Midbrain (tissue), 1 donor: ENCODE data around the gene PHYHD1.

Experiments used
- DNase-seq: peaks from one replicate; lab custom pipeline; 2025; lab: John Stamatoyannopoulos, UW

The PHYHD1 gene

DNA sequence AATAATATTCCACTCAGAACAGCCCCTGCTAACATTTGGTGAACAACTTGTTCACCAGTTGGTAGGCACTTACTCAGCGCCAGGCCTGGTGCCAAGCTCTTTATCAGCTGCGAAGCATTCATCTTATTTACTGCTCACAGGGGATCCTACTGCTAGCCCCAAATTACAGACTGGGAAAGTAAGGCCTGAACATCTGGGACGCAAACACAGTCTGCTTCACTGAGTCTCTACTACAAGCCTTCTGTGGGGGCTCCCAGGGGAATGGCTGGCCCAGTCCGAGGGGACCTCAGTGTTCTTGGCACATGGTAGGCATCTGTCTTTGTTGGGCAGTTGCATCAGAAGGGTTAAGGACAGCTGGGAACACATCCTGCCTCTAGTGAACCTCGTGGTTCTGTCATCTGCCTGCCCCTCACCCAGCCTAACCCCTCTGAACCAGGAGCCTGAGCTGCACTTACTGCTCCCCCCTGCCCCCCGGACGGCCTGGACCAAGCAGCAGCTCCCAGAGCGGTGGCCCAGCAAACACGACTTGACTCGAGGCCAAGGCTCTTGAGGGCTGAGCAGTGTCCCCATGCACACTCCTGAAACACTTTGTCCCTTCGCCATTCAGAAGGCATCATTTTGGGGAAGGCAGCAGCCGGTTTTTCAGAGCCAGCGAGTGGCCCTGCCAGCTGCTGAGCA is at the start of gene PHYHD1:
Gene PHYHD1, plus strand, starts transcription at position 602 of the 678 bp plus-strand sequence. CDS start 1,342 bp downstream, outside the sequence.
- peak; percentile 84 for DNase-seq

DNA sequence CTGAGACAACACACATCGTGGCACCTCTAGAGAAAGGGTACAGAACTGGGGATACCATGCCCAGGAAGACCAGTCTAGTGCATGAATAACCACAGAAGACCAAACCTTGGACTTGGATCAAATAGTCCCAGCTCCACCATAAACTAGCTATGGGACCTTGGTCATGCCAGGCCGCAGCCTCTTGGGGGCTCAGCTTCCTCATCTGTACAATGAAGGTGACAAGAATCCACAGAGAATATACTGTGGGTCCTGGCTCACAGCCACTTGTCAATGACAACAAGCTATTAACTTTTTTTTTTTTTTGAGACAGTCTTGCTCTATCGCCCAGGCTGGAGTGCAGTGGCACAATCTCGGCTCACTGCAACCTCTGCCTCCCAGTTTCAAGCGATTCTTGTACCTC is 42.9 kb upstream of the PHYHD1 start:
- no peak for DNase-seq

GRCh38 chr9:128881884-128882676 is 38.7 kb upstream of the PHYHD1 start, which contains the start of the genes KYAT1 and LRRC8A:
Gene KYAT1 (minus strand): TSS chr9:128881950. CDS start chr9:128845405, 36,545 bp downstream.
Gene LRRC8A (plus strand): TSS chr9:128882133. CDS start chr9:128907165, 25,032 bp downstream.
- peak; percentile 97 for DNase-seq

DNA sequence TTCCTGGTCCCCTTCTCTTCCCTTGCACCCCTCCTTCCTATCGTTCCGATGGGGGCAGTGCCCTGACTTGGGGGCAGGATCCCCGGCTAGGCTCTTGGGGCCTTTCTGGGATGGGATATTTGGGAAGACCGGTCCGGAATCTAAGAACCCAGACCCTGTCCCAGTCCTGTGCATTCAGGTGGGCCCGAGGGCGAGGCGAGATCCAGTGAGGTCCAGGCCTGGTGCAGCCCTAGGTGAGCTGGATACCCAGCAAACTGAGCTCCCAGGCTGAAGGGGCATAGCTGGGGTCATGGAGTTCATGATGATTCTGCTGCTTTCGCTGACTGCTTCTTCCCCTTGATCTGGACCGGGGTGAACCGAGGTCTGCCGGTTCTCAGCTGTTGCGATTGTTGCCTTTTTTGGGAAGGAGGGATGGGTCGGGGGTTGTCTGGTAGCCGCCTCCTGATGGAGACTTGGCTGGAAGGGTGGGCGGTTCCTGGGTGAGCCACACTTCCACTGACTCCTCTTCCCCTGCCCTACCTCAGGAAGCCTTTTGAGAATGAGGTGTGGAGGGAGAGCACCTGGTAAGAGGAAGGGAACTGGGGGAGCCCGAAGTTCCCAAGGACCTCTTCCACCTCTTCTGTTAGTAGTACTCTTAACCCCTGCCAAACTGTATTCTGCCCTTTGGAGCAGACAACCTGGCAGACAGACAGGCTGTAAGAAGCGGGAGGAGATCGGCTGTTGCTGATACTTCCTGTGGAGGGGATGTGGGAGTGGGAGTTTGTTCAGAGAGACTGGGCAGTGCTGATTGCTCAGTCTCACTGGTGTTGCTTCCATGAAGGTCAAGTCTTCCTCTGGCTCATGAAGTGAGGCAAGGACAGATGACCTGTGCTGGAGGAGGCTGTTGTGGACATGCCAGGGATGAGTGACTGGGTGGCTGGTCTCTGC is 37.8 kb upstream of the PHYHD1 start:
- no peak for DNase-seq

DNA sequence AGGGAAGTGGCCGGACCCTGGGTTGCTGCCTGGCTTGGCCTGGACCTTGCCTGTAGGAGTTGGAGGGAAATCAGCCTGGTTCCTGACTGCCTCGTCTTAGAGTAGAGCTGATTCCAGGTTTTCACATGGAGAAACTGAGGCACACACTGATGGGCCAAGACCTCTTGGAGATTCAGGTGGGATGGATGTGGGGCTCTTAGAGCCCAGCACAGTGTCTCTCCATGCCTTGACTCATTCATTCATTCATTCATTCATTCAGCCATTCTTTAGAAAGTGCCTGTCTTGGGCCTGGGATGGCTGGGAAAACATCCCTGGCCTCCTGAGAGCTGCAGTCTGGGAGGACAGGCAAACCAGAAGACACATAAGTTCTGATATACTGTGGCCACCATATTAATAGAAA is 36.6 kb upstream of the PHYHD1 start:
- DNase-seq, result no peak

GRCh38 chr9:128885376-128885775 is 35.4 kb upstream of the PHYHD1 start:
- DNase-seq, result no peak

- no peak for DNase-seq
Observed at GRCh38 chr9:128885798-128886197, 35.0 kb upstream of the PHYHD1 start.

DNA sequence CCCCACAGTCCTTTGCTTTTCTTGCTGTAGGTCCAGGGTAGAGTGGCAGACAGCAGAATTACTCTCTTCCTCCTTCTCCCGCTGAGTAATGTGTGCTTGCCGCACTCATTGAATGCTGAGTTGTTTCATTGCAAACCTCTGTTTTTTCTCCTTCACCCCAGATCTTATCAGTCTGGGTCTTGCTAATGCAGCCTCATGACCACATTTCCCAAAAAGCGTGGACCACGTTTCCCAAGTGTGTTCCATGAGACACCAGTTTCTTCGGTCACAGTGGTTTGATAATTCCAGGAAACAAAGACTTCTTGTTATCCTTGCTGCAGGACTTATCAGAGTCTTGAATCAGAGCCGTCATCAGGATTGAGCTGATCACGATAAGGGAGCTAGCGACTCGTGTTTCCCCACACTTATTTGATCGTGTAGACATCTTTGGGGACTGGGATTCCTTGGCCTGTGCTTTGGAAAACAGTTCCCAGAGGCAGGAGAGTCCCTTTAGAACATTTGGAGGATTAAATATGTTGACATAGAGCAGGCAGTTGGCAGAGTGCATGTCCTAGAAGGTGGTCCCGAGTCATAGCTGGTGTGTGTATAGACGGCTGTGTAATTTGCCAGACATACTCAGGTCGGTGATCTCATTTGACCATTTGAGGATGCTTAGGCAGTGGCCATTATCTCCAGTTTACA is 34.4 kb upstream of the PHYHD1 start:
- DNase-seq, result no peak

- no peak for DNase-seq
Observed at GRCh38 chr9:128887049-128887448, 33.7 kb upstream of the PHYHD1 start.

DNA sequence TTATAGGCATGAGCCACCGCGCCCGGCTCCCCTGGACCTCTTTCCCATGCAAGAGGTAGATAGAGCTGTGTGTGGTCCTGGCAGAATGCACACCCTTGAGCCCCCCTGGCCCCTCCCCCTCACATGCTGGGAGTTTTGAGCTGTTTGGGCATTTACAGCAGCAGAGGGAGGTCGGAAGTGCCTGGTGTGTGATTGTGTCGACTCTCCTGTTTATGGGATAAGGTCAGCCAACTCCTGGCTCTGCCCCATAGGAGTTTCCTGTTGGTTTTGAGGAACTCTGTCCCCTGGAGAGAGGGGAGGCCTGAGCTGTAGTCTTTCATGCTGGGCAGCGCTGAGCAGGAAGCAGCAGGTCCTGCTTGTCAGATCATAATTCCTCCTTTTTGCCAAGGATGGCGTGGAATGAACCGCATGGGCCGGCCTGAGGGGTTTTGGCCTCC is 32.9 kb upstream of the PHYHD1 start:
- no peak for DNase-seq

- no peak for DNase-seq
Observed at GRCh38 chr9:128891321-128892220, 29.2 kb upstream of the PHYHD1 start.

DNA sequence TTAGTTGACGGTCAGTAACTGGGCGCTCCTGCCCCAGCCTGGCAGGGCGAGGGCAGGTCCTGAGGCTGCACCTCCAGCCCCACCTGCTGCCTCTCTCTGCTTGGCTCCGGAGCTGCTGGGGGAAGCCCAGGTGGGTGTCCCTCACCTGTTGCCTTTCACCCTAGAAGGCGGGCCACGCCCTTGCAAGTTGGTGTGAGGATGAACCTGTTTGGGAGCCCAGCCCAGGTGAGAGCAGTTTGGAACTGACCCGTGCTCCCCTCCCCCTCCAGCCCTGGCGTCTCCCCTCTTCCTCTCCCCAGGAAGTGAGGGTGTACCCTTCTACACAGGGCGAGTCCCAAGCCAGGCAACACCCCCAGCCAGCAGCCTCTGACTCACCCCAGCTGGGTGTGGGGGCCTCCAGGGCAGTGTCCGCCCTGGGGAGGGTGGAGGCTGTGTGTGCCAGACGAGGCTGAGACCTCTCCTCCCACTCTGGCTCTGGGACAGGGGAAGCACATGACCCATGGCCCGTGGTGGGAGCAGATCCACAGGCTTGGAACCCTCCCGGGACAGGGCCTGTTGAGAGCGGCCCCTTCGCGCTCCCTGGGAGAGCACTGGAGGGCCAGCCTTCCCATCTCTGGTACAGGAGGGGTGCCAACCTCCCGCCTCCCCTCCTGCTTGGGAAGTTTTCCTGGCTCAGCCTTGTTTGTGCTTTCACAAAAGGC is 28.4 kb upstream of the PHYHD1 start:
- peak; percentile 92 for DNase-seq

GRCh38 chr9:128893354-128893753 is 27.4 kb upstream of the PHYHD1 start:
- no peak for DNase-seq

- DNase-seq, result no peak
Observed at GRCh38 chr9:128894764-128895163, 26.0 kb upstream of the PHYHD1 start.

GRCh38 chr9:128895556-128895955 is 25.2 kb upstream of the PHYHD1 start:
- no peak for DNase-seq

- no peak for DNase-seq
Observed at GRCh38 chr9:128898382-128898781, 22.4 kb upstream of the PHYHD1 start.

- DNase-seq, result peak; percentile 47
Observed at GRCh38 chr9:128898845-128899565, 21.8 kb upstream of the PHYHD1 start.

- DNase-seq, result no peak
Observed at GRCh38 chr9:128899566-128900322, 21.0 kb upstream of the PHYHD1 start.
